ENCODE measurements around the gene VAMP5. TPM values are rescaled to one million over a fixed set of nuclear protein-coding genes. Genes with fewer than 3 reads are reported as not detected.

The VAMP5 gene
- total and polyA plus RNA-seq, 4 donors, result 9.7 to 74.6 (median 40.2) TPM

DNA sequence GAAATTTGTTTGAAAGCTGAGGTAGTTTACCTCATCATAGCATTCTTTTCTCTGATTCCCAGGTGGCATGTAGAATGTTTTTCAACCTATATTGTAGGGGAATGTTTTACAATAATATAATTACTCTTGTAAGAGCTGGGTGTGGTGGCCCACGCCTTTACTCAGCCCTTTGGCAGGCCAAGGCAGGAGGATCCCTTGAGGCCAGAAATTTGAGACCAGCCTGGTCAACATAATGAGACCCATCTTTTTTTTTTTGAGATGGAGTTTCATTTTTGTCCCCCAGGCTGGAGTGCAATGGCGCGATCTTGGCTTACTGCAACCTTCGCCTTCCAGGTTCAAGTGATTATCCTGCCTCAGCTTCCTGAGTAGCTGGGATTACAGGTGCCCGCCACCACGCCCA lies 35.4 kb downstream of the VAMP5 start:
- H3K27me3 ChIP-seq (ENCODE audit: control insufficient read depth in 4 of 4, insufficient read depth in 4 of 4, low read length in 3 of 4), result no peaks in the 10 kb centered on the region
- WGBS, result 97% methylated on average over 6 of the region's 6 CpGs
- no peak overlapping the region for H3K4me3 ChIP-seq (ENCODE audit: low read depth in 1 of 3, low read length in 3 of 3)
- no peak overlapping the region for H3K9ac ChIP-seq (ENCODE audit: low read depth in 1 of 2, low read length in 2 of 2)
- H3K27ac ChIP-seq (ENCODE audit: low read depth in 1 of 2, low read length in 2 of 2), result no peak overlapping the region
- H3K36me3 ChIP-seq (ENCODE audit: control insufficient read depth in 4 of 4, insufficient read depth in 3 of 4, low read depth in 1 of 4, low read length in 3 of 4), result peaks cover 8 to 39% (median 31%) of the 10 kb centered on the region in 4 donors
- TF ChIP-seq HNF4G (IDR thresholded peaks at IDR 0.05), result no peak
- no peak for TF ChIP-seq JUND (IDR thresholded peaks at IDR 0.05)
- no peak for TF ChIP-seq YY1 (IDR thresholded peaks at IDR 0.05)
- TF ChIP-seq, protein P1, sequence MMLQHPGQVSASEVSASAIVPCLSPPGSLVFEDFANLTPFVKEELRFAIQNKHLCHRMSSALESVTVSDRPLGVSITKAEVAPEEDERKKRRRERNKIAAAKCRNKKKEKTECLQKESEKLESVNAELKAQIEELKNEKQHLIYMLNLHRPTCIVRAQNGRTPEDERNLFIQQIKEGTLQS (IDR thresholded peaks at IDR 0.05), result no peak
- no peak for TF ChIP-seq FOXA1 (IDR thresholded peaks at IDR 0.05)
- no peak for TF ChIP-seq RXRA (IDR thresholded peaks at IDR 0.05)
- TF ChIP-seq, protein P2, sequence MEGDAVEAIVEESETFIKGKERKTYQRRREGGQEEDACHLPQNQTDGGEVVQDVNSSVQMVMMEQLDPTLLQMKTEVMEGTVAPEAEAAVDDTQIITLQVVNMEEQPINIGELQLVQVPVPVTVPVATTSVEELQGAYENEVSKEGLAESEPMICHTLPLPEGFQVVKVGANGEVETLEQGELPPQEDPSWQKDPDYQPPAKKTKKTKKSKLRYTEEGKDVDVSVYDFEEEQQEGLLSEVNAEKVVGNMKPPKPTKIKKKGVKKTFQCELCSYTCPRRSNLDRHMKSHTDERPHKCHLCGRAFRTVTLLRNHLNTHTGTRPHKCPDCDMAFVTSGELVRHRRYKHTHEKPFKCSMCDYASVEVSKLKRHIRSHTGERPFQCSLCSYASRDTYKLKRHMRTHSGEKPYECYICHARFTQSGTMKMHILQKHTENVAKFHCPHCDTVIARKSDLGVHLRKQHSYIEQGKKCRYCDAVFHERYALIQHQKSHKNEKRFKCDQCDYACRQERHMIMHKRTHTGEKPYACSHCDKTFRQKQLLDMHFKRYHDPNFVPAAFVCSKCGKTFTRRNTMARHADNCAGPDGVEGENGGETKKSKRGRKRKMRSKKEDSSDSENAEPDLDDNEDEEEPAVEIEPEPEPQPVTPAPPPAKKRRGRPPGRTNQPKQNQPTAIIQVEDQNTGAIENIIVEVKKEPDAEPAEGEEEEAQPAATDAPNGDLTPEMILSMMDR (IDR thresholded peaks at IDR 0.05; ENCODE audit: low read depth, low read length, missing input control), result no peak
- no peak for TF ChIP-seq FOXA2 (IDR thresholded peaks at IDR 0.05)
- TF ChIP-seq RAD21 (IDR thresholded peaks at IDR 0.05), result no peak
- TF ChIP-seq, protein P3, sequence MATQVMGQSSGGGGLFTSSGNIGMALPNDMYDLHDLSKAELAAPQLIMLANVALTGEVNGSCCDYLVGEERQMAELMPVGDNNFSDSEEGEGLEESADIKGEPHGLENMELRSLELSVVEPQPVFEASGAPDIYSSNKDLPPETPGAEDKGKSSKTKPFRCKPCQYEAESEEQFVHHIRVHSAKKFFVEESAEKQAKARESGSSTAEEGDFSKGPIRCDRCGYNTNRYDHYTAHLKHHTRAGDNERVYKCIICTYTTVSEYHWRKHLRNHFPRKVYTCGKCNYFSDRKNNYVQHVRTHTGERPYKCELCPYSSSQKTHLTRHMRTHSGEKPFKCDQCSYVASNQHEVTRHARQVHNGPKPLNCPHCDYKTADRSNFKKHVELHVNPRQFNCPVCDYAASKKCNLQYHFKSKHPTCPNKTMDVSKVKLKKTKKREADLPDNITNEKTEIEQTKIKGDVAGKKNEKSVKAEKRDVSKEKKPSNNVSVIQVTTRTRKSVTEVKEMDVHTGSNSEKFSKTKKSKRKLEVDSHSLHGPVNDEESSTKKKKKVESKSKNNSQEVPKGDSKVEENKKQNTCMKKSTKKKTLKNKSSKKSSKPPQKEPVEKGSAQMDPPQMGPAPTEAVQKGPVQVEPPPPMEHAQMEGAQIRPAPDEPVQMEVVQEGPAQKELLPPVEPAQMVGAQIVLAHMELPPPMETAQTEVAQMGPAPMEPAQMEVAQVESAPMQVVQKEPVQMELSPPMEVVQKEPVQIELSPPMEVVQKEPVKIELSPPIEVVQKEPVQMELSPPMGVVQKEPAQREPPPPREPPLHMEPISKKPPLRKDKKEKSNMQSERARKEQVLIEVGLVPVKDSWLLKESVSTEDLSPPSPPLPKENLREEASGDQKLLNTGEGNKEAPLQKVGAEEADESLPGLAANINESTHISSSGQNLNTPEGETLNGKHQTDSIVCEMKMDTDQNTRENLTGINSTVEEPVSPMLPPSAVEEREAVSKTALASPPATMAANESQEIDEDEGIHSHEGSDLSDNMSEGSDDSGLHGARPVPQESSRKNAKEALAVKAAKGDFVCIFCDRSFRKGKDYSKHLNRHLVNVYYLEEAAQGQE (IDR thresholded peaks at IDR 0.05), result no peak
- no peak for TF ChIP-seq NR2F2 (IDR thresholded peaks at IDR 0.05)
- no peak for TF ChIP-seq EGR1 (IDR thresholded peaks at IDR 0.05; ENCODE audit: low read depth in 2 of 2)
- TF ChIP-seq TAF1 (conservative IDR thresholded peaks at IDR 0.05), result no peak
- TF ChIP-seq HNF4A (conservative IDR thresholded peaks at IDR 0.05), result no peak
- H3K9me3 ChIP-seq (ENCODE audit: control insufficient read depth in 4 of 4, low read length in 3 of 4), result no peaks in the 10 kb centered on the region
- H3K4me1 ChIP-seq (ENCODE audit: control insufficient read depth in 4 of 4, insufficient read depth in 4 of 4, low read length in 3 of 4), result peaks cover 0 to 15% (median 11%) of the 10 kb centered on the region in 4 donors
- no peak for DNase-seq (ENCODE audit: low spot score)

- Histone ChIP-seq H3K4me1 (ENCODE audit: control insufficient read depth in 4 of 4, insufficient read depth in 4 of 4, low read length in 3 of 4) (peaks cover 0 to 12% (median 11%) of the 10 kb centered on the region in 4 donors), H3K36me3 (ENCODE audit: control insufficient read depth in 4 of 4, insufficient read depth in 3 of 4, low read depth in 1 of 4, low read length in 3 of 4) (peaks cover 17 to 51% (median 39%) of the 10 kb centered on the region in 4 donors), H3K27me3 (ENCODE audit: control insufficient read depth in 4 of 4, insufficient read depth in 4 of 4, low read length in 3 of 4) (no peaks in the 10 kb centered on the region), H3K27ac (ENCODE audit: low read depth in 1 of 2, low read length in 2 of 2) (no peak overlapping the region), H3K9ac (ENCODE audit: low read depth in 1 of 2, low read length in 2 of 2) (no peak overlapping the region), H3K4me3 (ENCODE audit: low read depth in 1 of 3, low read length in 3 of 3) (no peak overlapping the region), H3K9me3 (ENCODE audit: control insufficient read depth in 4 of 4, low read length in 3 of 4) (no peaks in the 10 kb centered on the region)
- no peak for DNase-seq (ENCODE audit: low spot score)
- no peak for TF ChIP-seq HNF4A (conservative IDR thresholded peaks at IDR 0.05)
- TF ChIP-seq HNF4G (IDR thresholded peaks at IDR 0.05), result no peak
- TF ChIP-seq JUND (IDR thresholded peaks at IDR 0.05), result no peak
- TF ChIP-seq, protein P1 (IDR thresholded peaks at IDR 0.05), result no peak
- no peak for TF ChIP-seq YY1 (IDR thresholded peaks at IDR 0.05)
- TF ChIP-seq, protein P2 (IDR thresholded peaks at IDR 0.05; ENCODE audit: low read depth, low read length, missing input control), result no peak
- no peak for TF ChIP-seq TAF1 (conservative IDR thresholded peaks at IDR 0.05)
- no peak for TF ChIP-seq EGR1 (IDR thresholded peaks at IDR 0.05; ENCODE audit: low read depth in 2 of 2)
- no peak for TF ChIP-seq GABPA (IDR thresholded peaks at IDR 0.05 in 1 of 2, conservative IDR thresholded peaks at IDR 0.05 in 1 of 2)
- no peak for TF ChIP-seq RAD21 (IDR thresholded peaks at IDR 0.05)
- TF ChIP-seq FOXA2 (IDR thresholded peaks at IDR 0.05), result no peak
- TF ChIP-seq, protein P4, sequence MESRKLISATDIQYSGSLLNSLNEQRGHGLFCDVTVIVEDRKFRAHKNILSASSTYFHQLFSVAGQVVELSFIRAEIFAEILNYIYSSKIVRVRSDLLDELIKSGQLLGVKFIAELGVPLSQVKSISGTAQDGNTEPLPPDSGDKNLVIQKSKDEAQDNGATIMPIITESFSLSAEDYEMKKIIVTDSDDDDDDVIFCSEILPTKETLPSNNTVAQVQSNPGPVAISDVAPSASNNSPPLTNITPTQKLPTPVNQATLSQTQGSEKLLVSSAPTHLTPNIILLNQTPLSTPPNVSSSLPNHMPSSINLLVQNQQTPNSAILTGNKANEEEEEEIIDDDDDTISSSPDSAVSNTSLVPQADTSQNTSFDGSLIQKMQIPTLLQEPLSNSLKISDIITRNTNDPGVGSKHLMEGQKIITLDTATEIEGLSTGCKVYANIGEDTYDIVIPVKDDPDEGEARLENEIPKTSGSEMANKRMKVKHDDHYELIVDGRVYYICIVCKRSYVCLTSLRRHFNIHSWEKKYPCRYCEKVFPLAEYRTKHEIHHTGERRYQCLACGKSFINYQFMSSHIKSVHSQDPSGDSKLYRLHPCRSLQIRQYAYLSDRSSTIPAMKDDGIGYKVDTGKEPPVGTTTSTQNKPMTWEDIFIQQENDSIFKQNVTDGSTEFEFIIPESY (IDR thresholded peaks at IDR 0.05), result no peak
- no peak for TF ChIP-seq FOXA1 (IDR thresholded peaks at IDR 0.05)
- TF ChIP-seq SP1 (IDR thresholded peaks at IDR 0.05), result no peak
- 82% methylated on average over 1 of the region's 1 CpG for WGBS
These were observed 37.1 kb downstream of the VAMP5 start for GRCh38 chr2:85621338-85621737.
